Stimulated activated CD8-positive, alpha-beta memory T cell treated with anti-CD3 and anti-CD28 coated beads, Interleukin-15, amount 100 ng/mL, for 24 hours (primary cell): Measurements from ENCODE around the gene CHCHD2.
A peak's percentile ranks its signal among the peaks of the same experiment; 100 is the strongest.
"Not testable (repeated sequence)": the region's sequence is repeated elsewhere in the genome, so short reads cannot be mapped to it uniquely, and the experiment has no call there.

Experiments used
- DNase-seq: peaks from one replicate; pipeline ENCODE4 v3.0.0-alpha.2; 2020; ENCODE audit warnings: low read depth

The CHCHD2 gene

GRCh38 chr7:56083150-56083785, 23.0 kb downstream of the CHCHD2 start:
- no peak for DNase-seq

- DNase-seq = no peak
Observed at GRCh38 chr7:56081626-56082340, 24.5 kb downstream of the CHCHD2 start.

- not testable (repeated sequence) for DNase-seq
Observed at GRCh38 chr7:56080726-56081435, 25.4 kb downstream of the CHCHD2 start.

- DNase-seq = no peak
Observed at GRCh38 chr7:56079450-56080185, 26.7 kb downstream of the CHCHD2 start.

GRCh38 chr7:56078196-56078595, 28.1 kb downstream of the CHCHD2 start:
- no peak for DNase-seq

- no peak for DNase-seq
Observed at GRCh38 chr7:56077681-56078080, 28.6 kb downstream of the CHCHD2 start.

GRCh38 chr7:56074371-56074791, 31.9 kb downstream of the CHCHD2 start:
- DNase-seq = peak; percentile 40

GRCh38 chr7:56066376-56066775, 39.9 kb downstream of the CHCHD2 start:
- DNase-seq = not testable (repeated sequence)

- peak; percentile 86 for DNase-seq
Observed at GRCh38 chr7:56063882-56064625, 42.2 kb downstream of the CHCHD2 start, which contains the start of gene SUMF2. Gene SUMF2, plus strand, starts transcription at chr7:56064286. Its CDS starts 26 bp downstream, at chr7:56064312.

- no peak for DNase-seq
Observed at GRCh38 chr7:56063500-56063881, 42.8 kb downstream of the CHCHD2 start.

- DNase-seq = no peak
Observed at GRCh38 chr7:56062382-56062781, 43.9 kb downstream of the CHCHD2 start.

- DNase-seq = no peak
Observed at GRCh38 chr7:56053993-56054392, 52.3 kb downstream of the CHCHD2 start.

- no peak for DNase-seq
Observed at GRCh38 chr7:56053379-56053778, 52.9 kb downstream of the CHCHD2 start.
